ENCODE measurements around the gene PLCB4. TPM values are rescaled to one million over a fixed set of nuclear protein-coding genes. Genes with fewer than 3 reads are reported as not detected.

Gene PLCB4
- total RNA-seq, 4 donors from 2014 or later: 2.7 to 11.4 (median 6.5) TPM

DNA sequence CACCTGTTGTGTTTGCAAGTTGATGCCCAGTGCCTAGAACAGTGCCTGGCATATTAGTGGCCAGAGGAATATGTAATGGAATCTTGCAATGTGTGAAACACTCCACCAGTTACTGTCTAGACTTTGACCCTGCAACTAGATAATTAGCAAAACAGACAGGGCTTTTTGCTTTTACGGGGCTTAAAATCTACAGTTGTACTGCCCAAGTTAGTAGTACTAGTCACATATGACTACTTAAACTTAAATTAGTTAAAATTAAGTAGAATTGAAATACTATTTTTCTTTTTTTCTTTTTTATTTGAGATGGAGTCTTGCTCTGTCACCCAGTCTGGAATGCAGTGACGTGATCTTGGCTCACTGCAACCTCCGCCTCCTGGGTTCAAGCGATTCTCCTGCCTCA, 44.3 kb upstream of the PLCB4 start:
- WGBS, 2 donors: 92 to 94% methylated on average over 4 of the region's 4 CpGs

DNA sequence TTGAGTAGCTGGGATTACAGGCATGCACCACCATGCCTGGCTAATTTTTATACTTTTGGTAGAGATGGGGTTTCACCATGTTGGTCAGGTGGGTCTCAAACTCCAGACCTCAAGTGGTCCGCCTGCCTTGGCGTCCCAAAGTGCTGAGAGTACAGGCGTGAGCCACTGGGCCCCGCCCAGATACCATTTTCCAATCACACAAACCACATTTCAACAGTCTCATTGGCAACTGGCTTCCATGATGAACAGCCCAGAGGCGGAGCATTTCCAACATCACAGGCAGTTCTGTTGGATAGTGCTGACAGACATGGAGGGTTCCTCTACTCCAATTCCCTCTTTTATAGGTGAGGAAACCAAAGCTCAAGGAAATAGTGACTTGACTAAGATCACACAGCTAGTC, 43.9 kb upstream of the PLCB4 start:
- intact Hi-C loops (cut with DNase I; ENCODE audit: low total_unique reads): no loop called here
- WGBS, 2 donors: 92 to 94% methylated on average over 5 of the region's 5 CpGs
- no peak overlapping the region for H3K4me3 ChIP-seq (ENCODE audit: low read depth, poor library complexity, severe bottlenecking)
- TF ChIP-seq POLR2A (IDR thresholded peaks at IDR 0.05): no peak
- TF ChIP-seq, protein P1, sequence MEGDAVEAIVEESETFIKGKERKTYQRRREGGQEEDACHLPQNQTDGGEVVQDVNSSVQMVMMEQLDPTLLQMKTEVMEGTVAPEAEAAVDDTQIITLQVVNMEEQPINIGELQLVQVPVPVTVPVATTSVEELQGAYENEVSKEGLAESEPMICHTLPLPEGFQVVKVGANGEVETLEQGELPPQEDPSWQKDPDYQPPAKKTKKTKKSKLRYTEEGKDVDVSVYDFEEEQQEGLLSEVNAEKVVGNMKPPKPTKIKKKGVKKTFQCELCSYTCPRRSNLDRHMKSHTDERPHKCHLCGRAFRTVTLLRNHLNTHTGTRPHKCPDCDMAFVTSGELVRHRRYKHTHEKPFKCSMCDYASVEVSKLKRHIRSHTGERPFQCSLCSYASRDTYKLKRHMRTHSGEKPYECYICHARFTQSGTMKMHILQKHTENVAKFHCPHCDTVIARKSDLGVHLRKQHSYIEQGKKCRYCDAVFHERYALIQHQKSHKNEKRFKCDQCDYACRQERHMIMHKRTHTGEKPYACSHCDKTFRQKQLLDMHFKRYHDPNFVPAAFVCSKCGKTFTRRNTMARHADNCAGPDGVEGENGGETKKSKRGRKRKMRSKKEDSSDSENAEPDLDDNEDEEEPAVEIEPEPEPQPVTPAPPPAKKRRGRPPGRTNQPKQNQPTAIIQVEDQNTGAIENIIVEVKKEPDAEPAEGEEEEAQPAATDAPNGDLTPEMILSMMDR (IDR thresholded peaks at IDR 0.05): no peak
- no peak for DNase-seq (ENCODE audit: low spot score in 2 of 2)

More for the DNA sequence above, 44.3 kb upstream of the PLCB4 start:
- intact Hi-C loops (cut with DNase I; ENCODE audit: low total_unique reads): loop anchor here (5.0 kb wide), 1 partner anchor 1788 kb away; no protein-coding TSS in a partner anchor
- TF ChIP-seq POLR2A (IDR thresholded peaks at IDR 0.05): no peak
- TF ChIP-seq, protein P1 (IDR thresholded peaks at IDR 0.05): no peak
- H3K4me3 ChIP-seq (ENCODE audit: low read depth, poor library complexity, severe bottlenecking): no peak overlapping the region
- DNase-seq (ENCODE audit: low spot score in 2 of 2): no peak

DNA sequence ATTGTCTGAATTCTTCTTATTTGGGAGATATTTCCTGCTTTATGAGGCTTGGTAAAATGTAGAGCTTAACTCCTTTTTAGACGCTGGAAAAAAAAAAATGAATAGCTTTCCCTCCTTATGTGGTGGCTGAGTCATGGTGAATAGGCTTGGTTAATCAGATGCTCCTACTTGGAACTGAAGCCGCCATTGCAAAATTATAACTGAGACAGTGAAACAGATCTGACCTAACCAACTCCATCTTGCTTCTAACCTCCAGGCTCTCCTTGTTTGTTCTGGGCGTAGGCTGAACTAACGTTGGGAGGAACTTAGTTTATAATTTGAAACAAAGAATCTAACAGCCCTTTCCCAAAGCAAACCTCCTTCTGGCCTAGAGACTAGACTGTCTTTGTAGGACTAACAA, 43.2 kb upstream of the PLCB4 start:
- no peak for DNase-seq (ENCODE audit: low spot score in 2 of 2)
- no peak overlapping the region for H3K4me3 ChIP-seq (ENCODE audit: low read depth, poor library complexity, severe bottlenecking)
- WGBS, 2 donors: 77 to 78% methylated on average over 4 of the region's 4 CpGs
- no peak for TF ChIP-seq POLR2A (IDR thresholded peaks at IDR 0.05)
- TF ChIP-seq, protein P1 (IDR thresholded peaks at IDR 0.05): no peak
- intact Hi-C loops (cut with DNase I; ENCODE audit: low total_unique reads): no loop called here

DNA sequence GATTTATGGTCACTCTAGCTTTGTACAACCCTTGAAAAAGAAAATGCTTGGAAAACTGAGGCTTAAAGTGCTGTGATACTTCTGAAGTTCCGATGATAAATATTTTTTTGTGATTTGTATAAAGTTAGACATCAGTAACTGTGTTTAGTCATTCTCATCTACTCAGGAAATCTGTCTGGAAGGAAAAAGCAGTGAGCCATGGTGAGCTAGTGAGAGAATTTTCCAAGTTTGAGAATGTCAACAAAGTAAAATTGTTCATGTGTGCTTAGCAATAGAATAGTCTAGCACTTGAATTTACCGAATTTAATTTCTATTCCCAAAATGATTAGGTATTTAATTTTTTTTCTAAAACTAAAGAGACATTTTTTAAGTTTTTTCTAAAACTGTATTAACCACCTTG, 41.3 kb upstream of the PLCB4 start:
- TF ChIP-seq, protein P1 (IDR thresholded peaks at IDR 0.05): no peak
- TF ChIP-seq POLR2A (IDR thresholded peaks at IDR 0.05): no peak
- no peak for DNase-seq (ENCODE audit: low spot score in 2 of 2)
- intact Hi-C loops (cut with DNase I; ENCODE audit: low total_unique reads): no loop called here
- H3K4me3 ChIP-seq (ENCODE audit: low read depth, poor library complexity, severe bottlenecking): no peak overlapping the region
- 77 to 85% methylated on average over 2 of the region's 2 CpGs for WGBS, 2 donors

DNA sequence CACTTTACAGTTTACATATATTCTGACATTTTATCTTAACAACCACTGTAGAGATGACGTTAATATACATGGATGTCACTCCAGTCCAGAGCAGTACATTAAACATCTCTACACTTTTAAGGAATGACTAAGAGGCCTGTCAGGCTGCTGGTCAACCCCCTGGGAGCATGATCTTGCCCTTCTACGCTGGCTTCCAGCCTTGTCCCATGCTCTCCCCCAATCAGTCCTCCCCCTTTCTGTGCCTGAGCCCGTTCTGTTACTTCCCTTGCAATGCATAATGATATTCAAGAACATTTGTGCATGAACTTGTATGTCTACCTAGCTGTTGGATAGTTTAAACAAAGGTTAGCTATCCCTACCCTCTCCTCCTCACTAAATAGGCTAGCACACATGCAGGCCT, 40.5 kb upstream of the PLCB4 start:
- 82 to 84% methylated on average over 3 of the region's 3 CpGs for WGBS, 2 donors
- H3K4me3 ChIP-seq (ENCODE audit: low read depth, poor library complexity, severe bottlenecking): no peak overlapping the region
- intact Hi-C loops (cut with DNase I; ENCODE audit: low total_unique reads): no loop called here
- no peak for DNase-seq (ENCODE audit: low spot score in 2 of 2)
- TF ChIP-seq, protein P1 (IDR thresholded peaks at IDR 0.05): no peak
- no peak for TF ChIP-seq POLR2A (IDR thresholded peaks at IDR 0.05)

DNA sequence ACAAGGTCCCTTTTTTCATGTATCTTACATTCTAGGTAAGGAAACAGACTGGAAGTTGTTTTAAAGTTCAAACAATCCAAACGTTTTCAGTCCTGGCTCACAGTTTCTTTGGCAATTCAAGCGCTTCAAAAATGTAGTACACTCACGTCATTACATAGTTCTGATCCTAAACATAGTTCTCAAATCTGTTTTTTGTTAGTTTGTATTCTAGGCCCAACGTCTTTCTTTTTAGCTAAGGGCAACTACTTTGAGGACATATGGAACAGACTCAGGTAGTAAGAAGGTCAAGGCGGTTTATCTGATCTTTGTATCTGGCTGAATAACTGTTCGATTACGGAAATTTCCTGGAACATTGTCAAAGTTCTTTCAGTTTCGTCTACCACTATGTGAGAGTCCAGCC, 36.9 kb upstream of the PLCB4 start:
- intact Hi-C loops (cut with DNase I; ENCODE audit: low total_unique reads): no loop called here
- WGBS, 2 donors: 61 to 72% methylated on average over 8 of the region's 8 CpGs
- DNase-seq (ENCODE audit: low spot score in 2 of 2): no peak
- TF ChIP-seq, protein P1 (IDR thresholded peaks at IDR 0.05): no peak
- no peak for TF ChIP-seq POLR2A (IDR thresholded peaks at IDR 0.05)
- H3K4me3 ChIP-seq (ENCODE audit: low read depth, poor library complexity, severe bottlenecking): no peak overlapping the region

All from lower leg skin (tissue), 4 donors.